ENCODE data around the gene TUBA1A. TPM values are rescaled to one million over a fixed set of nuclear protein-coding genes. Genes with fewer than 3 reads are reported as not detected.
"Not testable (repeated sequence)": the region's sequence is repeated elsewhere in the genome, so short reads cannot be mapped to it uniquely, and the experiment has no call there.

The TUBA1A gene
- total RNA-seq, 4 donors from 2014 or later, result 24.6 to 64.4 (median 32.1) TPM

DNA sequence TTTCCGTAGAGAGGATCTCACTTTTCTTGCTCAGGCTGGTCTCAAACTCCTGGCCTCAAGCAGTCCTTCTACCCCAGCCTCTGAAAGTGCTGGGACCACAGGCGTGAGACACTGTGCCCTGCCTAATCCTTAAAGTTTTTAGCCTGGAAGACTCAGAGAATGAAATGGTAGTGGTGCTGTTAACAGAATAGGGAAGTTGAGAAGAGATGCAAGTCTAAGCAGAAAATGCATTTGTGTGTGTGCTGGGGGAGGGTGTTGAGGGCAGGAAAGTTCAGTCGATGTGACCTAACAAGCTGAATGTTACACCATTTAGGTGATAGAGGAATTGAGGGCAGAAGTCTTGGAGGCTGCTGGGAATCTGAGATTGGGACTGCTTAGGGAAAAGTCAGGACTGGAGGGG, 6.9 kb upstream of the TUBA1A start:
- Histone ChIP-seq H3K4me1 (peaks cover 0 to 2% of the 10 kb centered on the region in 2 donors), H3K27me3 (no peaks in the 10 kb centered on the region), H3K4me3 (replicated peaks in 1 of 3) (no peak overlapping the region), H3K9me3 (no peaks in the 10 kb centered on the region), H3K27ac (no peak overlapping the region), H3K36me3 (no peaks in the 10 kb centered on the region)
- 83 to 87% methylated on average over 3 of the region's 3 CpGs for WGBS, 2 donors
- no peak for TF ChIP-seq POLR2A (IDR thresholded peaks at IDR 0.05)
- TF ChIP-seq, protein P1, sequence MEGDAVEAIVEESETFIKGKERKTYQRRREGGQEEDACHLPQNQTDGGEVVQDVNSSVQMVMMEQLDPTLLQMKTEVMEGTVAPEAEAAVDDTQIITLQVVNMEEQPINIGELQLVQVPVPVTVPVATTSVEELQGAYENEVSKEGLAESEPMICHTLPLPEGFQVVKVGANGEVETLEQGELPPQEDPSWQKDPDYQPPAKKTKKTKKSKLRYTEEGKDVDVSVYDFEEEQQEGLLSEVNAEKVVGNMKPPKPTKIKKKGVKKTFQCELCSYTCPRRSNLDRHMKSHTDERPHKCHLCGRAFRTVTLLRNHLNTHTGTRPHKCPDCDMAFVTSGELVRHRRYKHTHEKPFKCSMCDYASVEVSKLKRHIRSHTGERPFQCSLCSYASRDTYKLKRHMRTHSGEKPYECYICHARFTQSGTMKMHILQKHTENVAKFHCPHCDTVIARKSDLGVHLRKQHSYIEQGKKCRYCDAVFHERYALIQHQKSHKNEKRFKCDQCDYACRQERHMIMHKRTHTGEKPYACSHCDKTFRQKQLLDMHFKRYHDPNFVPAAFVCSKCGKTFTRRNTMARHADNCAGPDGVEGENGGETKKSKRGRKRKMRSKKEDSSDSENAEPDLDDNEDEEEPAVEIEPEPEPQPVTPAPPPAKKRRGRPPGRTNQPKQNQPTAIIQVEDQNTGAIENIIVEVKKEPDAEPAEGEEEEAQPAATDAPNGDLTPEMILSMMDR (IDR thresholded peaks at IDR 0.05), result no peak
- intact Hi-C loops (cut with DNase I), result loop anchor here (5.0 kb wide), 1 partner anchor 37 kb away; no protein-coding TSS in a partner anchor
- DNase-seq, result no peak

DNA sequence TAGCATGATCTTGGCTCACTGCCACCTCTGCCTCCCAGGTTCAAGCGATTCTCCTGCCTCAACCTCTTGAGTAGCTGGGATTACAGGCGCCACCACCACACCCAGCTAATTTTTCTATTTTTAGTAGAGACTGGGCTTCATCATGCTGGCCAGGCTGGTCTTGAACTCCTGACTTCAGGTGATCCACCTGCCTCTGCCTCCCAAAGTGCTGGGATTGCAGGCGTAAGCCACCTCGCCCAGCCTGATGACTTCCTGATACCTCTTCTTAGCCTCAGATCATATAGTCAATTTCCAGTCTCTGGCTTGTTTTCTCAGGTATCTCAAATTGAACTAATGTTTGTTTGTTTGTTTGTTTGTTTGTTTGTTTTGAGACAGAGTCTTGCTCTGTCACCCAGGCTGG, 4.9 kb upstream of the TUBA1A start:
- H3K9me3 ChIP-seq; H3K36me3 ChIP-seq; H3K27ac ChIP-seq; H3K4me1 ChIP-seq; intact Hi-C loops (cut with DNase I); H3K27me3 ChIP-seq; DNase-seq; H3K4me3 ChIP-seq (replicated peaks in 1 of 3): not testable (repeated sequence)
- WGBS, 2 donors, result 85 to 87% methylated on average over 4 of the region's 4 CpGs

DNA sequence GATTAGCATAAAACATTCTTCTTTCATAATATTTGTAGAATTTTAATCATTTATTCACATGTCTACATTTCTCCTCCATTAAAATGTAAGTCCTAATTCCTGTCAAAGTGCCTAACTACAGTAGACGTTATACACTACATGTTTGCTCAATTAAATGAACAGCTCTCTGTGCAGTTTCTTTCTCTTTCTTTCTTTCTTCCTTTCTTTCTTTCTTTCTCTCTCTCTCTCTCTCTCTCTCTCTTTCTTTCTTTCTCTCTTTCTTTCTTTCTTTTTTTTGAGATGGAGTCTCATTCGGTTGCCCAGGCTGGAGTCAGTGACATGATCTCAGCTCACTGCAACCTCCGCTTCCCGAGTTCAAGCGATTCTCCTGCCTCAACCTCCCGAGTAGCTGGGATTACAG, 2.6 kb upstream of the TUBA1A start:
- H3K9me3 ChIP-seq; H3K4me1 ChIP-seq; H3K27me3 ChIP-seq; H3K4me3 ChIP-seq (replicated peaks in 1 of 3); DNase-seq; H3K27ac ChIP-seq; H3K36me3 ChIP-seq; intact Hi-C loops (cut with DNase I): not testable (repeated sequence)
- WGBS, 2 donors, result 95 to 99% methylated on average over 6 of the region's 6 CpGs

DNA sequence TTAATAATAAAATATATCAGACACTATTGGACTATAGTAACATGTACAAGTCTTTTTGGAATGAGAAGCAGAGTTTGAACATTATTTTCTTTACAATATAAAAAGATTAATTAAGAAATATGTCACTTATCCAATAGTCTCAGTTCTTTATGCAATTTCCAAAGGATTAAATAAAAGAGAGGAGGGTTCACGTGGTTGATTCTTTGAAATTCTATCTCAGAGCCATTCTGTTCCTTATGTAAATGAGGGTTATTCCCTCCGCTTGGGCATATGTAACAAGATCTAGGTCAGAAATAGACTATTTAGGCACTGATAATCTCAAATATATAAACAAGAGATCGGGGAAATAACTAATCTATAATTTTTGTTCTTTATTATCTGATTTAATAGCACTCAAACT, 2.1 kb upstream of the TUBA1A start:
- Histone ChIP-seq H3K27me3 (no peaks in the 10 kb centered on the region), H3K27ac (no peak overlapping the region), H3K9me3 (no peaks in the 10 kb centered on the region), H3K4me3 (replicated peaks in 1 of 3) (no peak overlapping the region), H3K4me1 (no peaks in the 10 kb centered on the region), H3K36me3 (no peaks in the 10 kb centered on the region)
- no peak for TF ChIP-seq POLR2A (IDR thresholded peaks at IDR 0.05)
- TF ChIP-seq, protein P1 (IDR thresholded peaks at IDR 0.05), result no peak
- intact Hi-C loops (cut with DNase I), result no loop called here
- 85 to 92% methylated on average over 3 of the region's 3 CpGs for WGBS, 2 donors
- no peak for DNase-seq

DNA sequence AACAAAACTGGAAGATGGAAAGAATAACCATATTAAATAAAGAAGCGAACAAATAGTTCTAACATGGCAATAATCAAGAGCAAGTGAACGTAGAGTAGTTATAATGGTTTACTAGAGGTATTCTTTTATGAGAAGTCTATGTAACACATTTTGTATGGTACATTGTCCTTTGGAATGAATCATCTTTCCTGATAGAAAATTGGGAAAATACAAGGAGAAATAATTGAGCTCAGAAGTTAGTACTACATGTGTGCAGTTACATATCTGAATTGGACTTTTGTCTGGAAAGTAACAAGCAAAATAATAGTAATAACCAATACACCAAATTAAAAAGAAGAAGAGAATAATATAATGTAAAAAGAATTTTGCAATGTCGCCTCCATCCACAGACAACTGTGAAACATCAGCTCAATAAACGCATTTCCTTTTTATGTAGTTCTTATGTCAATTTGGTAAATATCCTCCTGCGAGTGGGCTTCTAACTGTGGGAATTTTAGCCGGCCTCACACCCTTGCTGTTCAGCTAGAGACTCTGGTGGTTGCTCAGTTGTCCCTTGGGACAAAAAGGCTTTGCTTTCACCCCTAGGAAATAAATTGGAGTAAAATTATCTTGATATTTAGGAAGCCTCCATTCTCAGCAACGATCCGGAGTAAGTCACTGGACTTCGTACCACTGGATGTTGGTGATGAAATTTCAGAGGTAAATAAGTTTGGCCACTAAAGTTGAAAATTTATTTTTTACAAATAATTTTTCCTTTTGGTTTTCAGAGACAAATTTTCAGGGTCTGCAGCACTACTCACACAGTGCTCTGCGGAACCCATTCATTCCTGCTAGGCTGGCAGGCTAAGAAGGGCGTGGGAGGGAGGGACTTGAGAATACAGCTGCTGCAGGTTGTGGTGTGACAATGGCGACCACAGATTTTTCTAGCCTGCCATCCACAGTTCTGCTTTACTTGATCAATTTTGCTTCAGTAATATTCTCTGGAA, 1.1 kb upstream of the TUBA1A start:
- no peaks in the 10 kb centered on the region for H3K36me3 ChIP-seq
- DNase-seq, result no peak
- TF ChIP-seq POLR2A (IDR thresholded peaks at IDR 0.05), result no peak
- TF ChIP-seq, protein P1 (IDR thresholded peaks at IDR 0.05), result no peak
- no peaks in the 10 kb centered on the region for H3K9me3 ChIP-seq
- WGBS, 2 donors, result 92% methylated on average over 12 of the region's 12 CpGs
- H3K4me1 ChIP-seq, result no peaks in the 10 kb centered on the region
- intact Hi-C loops (cut with DNase I), result no loop called here
- no peaks in the 10 kb centered on the region for H3K27me3 ChIP-seq
- peak overlapping the region; percentile 42 to 96 (median 80) for H3K27ac ChIP-seq
- no peak overlapping the region for H3K4me3 ChIP-seq (replicated peaks in 1 of 3)

DNA sequence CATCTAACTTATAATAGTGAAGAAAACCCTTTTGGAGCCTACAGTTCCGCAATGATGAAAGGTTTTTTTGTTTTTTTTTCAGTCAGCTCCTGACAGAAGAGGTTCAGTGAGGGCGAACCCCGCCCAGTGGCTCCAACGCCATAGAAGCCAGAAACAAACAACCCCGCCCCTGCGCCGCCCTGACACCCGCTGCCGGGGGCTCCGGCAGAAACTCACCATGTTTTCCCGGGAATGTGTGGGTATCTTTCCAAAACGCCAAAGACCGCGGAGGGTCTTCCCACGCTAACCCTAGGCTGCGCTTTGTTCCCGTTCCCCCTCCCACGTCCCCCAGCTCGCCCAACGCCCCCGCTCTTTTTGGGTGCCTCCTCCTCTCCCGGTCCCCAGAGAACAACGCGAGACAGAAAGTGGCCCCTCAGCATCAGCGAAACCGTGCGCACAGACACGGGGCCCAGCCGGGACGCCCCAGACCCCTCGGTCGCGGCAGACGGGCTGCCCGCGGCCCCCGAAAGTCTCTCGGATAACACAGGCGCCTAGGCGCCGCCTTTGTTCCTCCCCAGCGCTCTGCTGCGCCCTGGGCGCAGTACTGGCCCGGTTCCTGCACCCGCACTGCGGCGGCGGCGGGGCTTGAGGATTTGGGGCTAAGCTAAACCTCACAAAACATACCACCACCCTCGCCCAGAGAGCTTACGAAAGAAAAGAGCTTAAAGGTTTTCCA, 522 bp downstream of the TUBA1A start:
- H3K4me3 ChIP-seq (replicated peaks in 1 of 3), result peak overlapping the region; percentile 63 to 82 (median 70)
- peak in 1 of 2 donors; percentile 25 for TF ChIP-seq POLR2A (IDR thresholded peaks at IDR 0.05)
- TF ChIP-seq, protein P1 (IDR thresholded peaks at IDR 0.05), result no peak
- H3K27me3 ChIP-seq, result no peaks in the 10 kb centered on the region
- no peaks in the 10 kb centered on the region for H3K36me3 ChIP-seq
- intact Hi-C loops (cut with DNase I), result no loop called here
- DNase-seq, result peak; percentile 61 to 64
- no peaks in the 10 kb centered on the region for H3K4me1 ChIP-seq
- H3K27ac ChIP-seq, result peak overlapping the region; percentile 80 to 96 (median 95)
- 0% methylated on average over 24 to 30 of the region's 52 CpGs for WGBS, 2 donors
- no peaks in the 10 kb centered on the region for H3K9me3 ChIP-seq
